Adrenal gland (tissue), 12 donors: ENCODE measurements around the gene ACER1. TPM values are rescaled to one million over a fixed set of nuclear protein-coding genes. Genes with fewer than 3 reads are reported as not detected.
"Not testable (repeated sequence)": the region's sequence is repeated elsewhere in the genome, so short reads cannot be mapped to it uniquely, and the experiment has no call there.

Source experiments
- DNase-seq, 7 donors: peaks; one replicate each; pipeline ENCODE4 v3.0.0-alpha.2; 2019 to 2020
- H3K27ac ChIP-seq, 5 donors: fragments of 200-600 bp; sonication (generic) in 4 of 5; 1 replicate in 3 of 5; 2 replicates in 2 of 5; pipeline versions ENCODE4 v1.5.1 to v1.8.0; 2016 to 2020; ENCODE audit warnings: mild to moderate bottlenecking in 1 of 5
- H3K27me3 ChIP-seq: fragments of 200-600 bp; 2 replicates; pipeline ENCODE4 v1.8.0; 2021
- H3K36me3 ChIP-seq, 2 donors: fragments of 200-600 bp; replicated peaks in 1 of 2; 1 replicate in 1 of 2; 2 replicates in 1 of 2; pipeline versions ENCODE4 v1.5.1 to v1.8.0; 2018 to 2022
- H3K4me1 ChIP-seq, 2 donors: fragments of 200-600 bp; replicated peaks in 1 of 2; 1 replicate in 1 of 2; 2 replicates in 1 of 2; pipeline versions ENCODE4 v1.5.1 to v1.8.0; 2018 to 2021
- H3K4me3 ChIP-seq, 4 donors: fragments of 200-600 bp; sonication (generic) in 3 of 4; one replicate each; pipeline ENCODE4 v1.5.1; 2016 to 2018
- H3K9me3 ChIP-seq, 3 donors: fragments of 200-600 bp; sonication (generic) in 1 of 3; replicated peaks in 1 of 3; 1 replicate in 2 of 3; 2 replicates in 1 of 3; pipeline versions ENCODE4 v1.5.1 to v1.8.0; 2016 to 2021
- CTCF ChIP-seq, 6 experiments: fragments of 450-650 bp in 4 of 6; fragments of 200-600 bp in 2 of 6; sonication (generic) in 1 of 6; IDR thresholded peaks; 1 replicate in 5 of 6; 2 replicates in 1 of 6; pipeline versions ENCODE4 v1.5.1 to v1.8.0; 2016 to 2021; ENCODE audit warnings: antibody characterized with exemption in 6 of 6, mild to moderate bottlenecking in 2 of 6, moderate library complexity in 1 of 6
- POLR2A ChIP-seq, 2 donors: fragments of 450-650 bp; IDR thresholded peaks; one replicate each; pipeline ENCODE4 v1.6.1; 2017; ENCODE audit warnings: antibody characterized with exemption in 2 of 2, mild to moderate bottlenecking in 2 of 2, moderate library complexity in 1 of 2
- WGBS, 4 donors: extraction: QIAGEN DNeasy Blood & Tissue Kit in 2 of 4; methylation state at CpG; one replicate each; pipeline versions ENCODE4 v1.1.5 to v1.1.7; 2013 to 2017; 5-methylcytosine and 5-hydroxymethylcytosine counted together
- intact Hi-C, 2 donors: fragments of 100-400 bp; cut with DNase I; formaldehyde crosslinking; loops; one replicate each; pipeline versions ENCODE4 v1.14.1 to v1.15.0; 2022 to 2023
- polyA plus RNA-seq, 3 donors: library from polyadenylated mRNA; stranded (reverse); fragments of 200-250 nt in 2 of 3; fragments of 350-450 nt in 1 of 3; fragmentation: Illumina TruSeq in 1 of 3; extraction: RNeasy Lipid Tissue Mini Kit (QIAGEN cat#74804) in 1 of 3; gene quantifications; one replicate each; pipeline ENCODE4 v1.2.3, GENCODE V29; 2013 to 2014
- total RNA-seq, 9 donors: library from RNA; depleted of rRNA in 4 of 9; stranded (reverse); fragments of >200 nt in 4 of 9; fragments of 120-200 nt in 1 of 9; fragmentation: NEBNext Ultra II Directional in 1 of 9; extraction: Animal tissue kit (Norgen Biotek cat#: 25700) in 1 of 9; gene quantifications; one replicate each; pipeline versions ENCODE4 v1.1.0 to v1.2.4, GENCODE V29; 2013 to 2023
- donor health status: healthy with polysubstance abuse.
- donor health status: Bipolar disorder and iron deficiency.
- donor health status: DM: yes; HTN: yes; CAD: no.
- donor health status: DM: no; HTN: no; CAD: no.
- donor health status: DM: no; HTN: no; CAD: no.
- donor health status: DM: yes; HTN: yes; CAD: no.

ACER1 gene
- total and polyA plus RNA-seq, 12 donors = 0.11 to 0.16 TPM; not detected in 10

- peak; percentile 65 to 76 for TF ChIP-seq POLR2A (IDR thresholded peaks at IDR 0.05)
- no peak for TF ChIP-seq CTCF (IDR thresholded peaks at IDR 0.05)
- H3K27ac ChIP-seq = peak within 1 kb of the TSS; percentile 96 to 100 (median 99)
- intact Hi-C loops = no loop called here
- DNase-seq = peak; percentile 99 to 100 (median 100)
- 0% methylated on average over 9 to 47 of the region's 47 CpGs for WGBS, 4 donors
- H3K4me3 ChIP-seq = peak within 1 kb of the TSS; percentile 78 to 99 (median 95)
- peaks cover 0 to 23% of the 10 kb centered on the region in 2 donors for H3K36me3 ChIP-seq
- no peaks in the 10 kb centered on the region for H3K27me3 ChIP-seq
- no peaks in the 10 kb centered on the region for H3K9me3 ChIP-seq
- H3K4me1 ChIP-seq = peaks cover 5% of the 10 kb centered on the region in 2 donors
Measured at GRCh38 chr19:6372594-6373095, 39.2 kb upstream of the ACER1 start, which contains the start of gene ALKBH7. TSS of gene ALKBH7 (plus strand) at chr19:6372794. CDS start at chr19:6372821, 27 bp downstream.

- WGBS, 4 donors = 93 to 97% (median 95%) methylated on average over 16 to 21 of the region's 21 CpGs
- intact Hi-C loops = no loop called here
- DNase-seq = no peak
- Histone ChIP-seq H3K4me1 (peaks cover 0 to 9% of the 10 kb centered on the region in 2 donors), H3K27me3 (no peaks in the 10 kb centered on the region), H3K9me3 (no peaks in the 10 kb centered on the region), H3K27ac (no peak overlapping the region), H3K4me3 (no peak overlapping the region), H3K36me3 (peaks cover 0 to 51% of the 10 kb centered on the region in 2 donors)
- no peak for TF ChIP-seq CTCF (IDR thresholded peaks at IDR 0.05)
- no peak for TF ChIP-seq POLR2A (IDR thresholded peaks at IDR 0.05)
Measured at GRCh38 chr19:6364353-6364752, 30.9 kb upstream of the ACER1 start.

- TF ChIP-seq CTCF (IDR thresholded peaks at IDR 0.05) (no peak), POLR2A (IDR thresholded peaks at IDR 0.05) (no peak)
- intact Hi-C loops = no loop called here
- H3K27me3 ChIP-seq = no peaks in the 10 kb centered on the region
- H3K9me3 ChIP-seq = no peaks in the 10 kb centered on the region
- peaks cover 0 to 33% of the 10 kb centered on the region in 2 donors for H3K36me3 ChIP-seq
- H3K27ac ChIP-seq = peak overlapping the region; percentile 33 to 95 (median 79)
- WGBS, 4 donors = 15 to 28% (median 20%) methylated on average over 5 to 11 of the region's 11 CpGs
- H3K4me1 ChIP-seq = peaks cover 0 to 9% of the 10 kb centered on the region in 2 donors
- H3K4me3 ChIP-seq = peak overlapping the region; percentile 21 to 94 (median 84)
- DNase-seq = peak in 3 of 7 donors; percentile 25 to 56 (median 30)
Measured at GRCh38 chr19:6362351-6362801, 29.0 kb upstream of the ACER1 start.

GRCh38 chr19:6362027-6362350 lies 28.6 kb upstream of the ACER1 start:
- TF ChIP-seq CTCF (IDR thresholded peaks at IDR 0.05) (no peak), POLR2A (IDR thresholded peaks at IDR 0.05) (no peak)
- WGBS, 4 donors = 0 to 3% (median 0%) methylated on average over 5 to 7 of the region's 7 CpGs
- peak in 3 of 7 donors; percentile 28 to 56 (median 43) for DNase-seq

GRCh38 chr19:6360857-6361216 lies 27.4 kb upstream of the ACER1 start:
- H3K27me3 ChIP-seq, DNase-seq, H3K4me1 ChIP-seq, intact Hi-C loops, H3K9me3 ChIP-seq: not testable (repeated sequence)
- H3K4me3 ChIP-seq = peak overlapping the region in 1 of 4 donors; percentile 94
- WGBS, 4 donors = 86 to 93% (median 91%) methylated on average over 10 of the region's 10 CpGs
- H3K27ac ChIP-seq = peak overlapping the region in 3 of 5 donors; percentile 20 to 89 (median 79)
- H3K36me3 ChIP-seq = peaks cover 0 to 17% of the 10 kb centered on the region in 2 donors

More at GRCh38 chr19:6362027-6362350, 28.6 kb upstream of the ACER1 start:
- Histone ChIP-seq H3K27me3 (no peaks in the 10 kb centered on the region), H3K4me3 (peak overlapping the region; percentile 21 to 94 (median 84)), H3K4me1 (peaks cover 0 to 9% of the 10 kb centered on the region in 2 donors), H3K27ac (peak overlapping the region; percentile 33 to 95 (median 79)), H3K36me3 (peaks cover 0 to 29% of the 10 kb centered on the region in 2 donors), H3K9me3 (no peaks in the 10 kb centered on the region)
- intact Hi-C loops = no loop called here

- H3K4me3 ChIP-seq, H3K4me1 ChIP-seq, DNase-seq, intact Hi-C loops, H3K27ac ChIP-seq, H3K27me3 ChIP-seq, H3K9me3 ChIP-seq: not testable (repeated sequence)
- H3K36me3 ChIP-seq = peaks cover 0 to 13% of the 10 kb centered on the region in 2 donors
- 94 to 96% (median 94%) methylated on average over 12 of the region's 12 CpGs for WGBS, 4 donors
Measured at GRCh38 chr19:6360445-6360844, 27.0 kb upstream of the ACER1 start.
